GM19025 (cell line): ENCODE data around the gene POTEG.
"Not testable (repeated sequence)": the region's sequence is repeated elsewhere in the genome, so short reads cannot be mapped to it uniquely, and the experiment has no call there.

Source experiments
- ATAC-seq: cut with Tn5 transposase; IDR thresholded peaks from one replicate; pipeline ENCODE4 v1.9.1; 2021; ENCODE audit warnings: mild to moderate bottlenecking, low read depth, moderate library complexity; ENCODE audit not compliant: unreplicated experiment

The POTEG gene

DNA sequence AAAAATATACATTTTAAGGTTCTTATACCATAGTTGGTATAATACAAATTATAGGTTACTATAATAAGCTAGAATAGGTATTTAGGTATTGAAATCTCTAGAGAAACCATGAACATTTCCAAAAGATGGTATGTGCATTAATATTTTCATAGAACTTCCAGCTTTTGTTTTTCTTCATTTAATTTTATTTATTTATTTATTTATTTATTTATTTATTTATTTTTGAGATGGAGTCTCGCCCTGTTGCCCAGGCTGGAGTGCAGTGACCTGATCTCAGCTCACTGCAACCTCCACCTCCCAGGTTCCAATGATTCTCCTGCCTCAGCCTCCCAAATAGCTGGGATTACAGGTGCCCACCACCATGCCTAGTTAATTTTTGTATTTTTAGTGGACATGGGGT lies 54.0 kb downstream of the POTEG start:
- ATAC-seq = not testable (repeated sequence)

DNA sequence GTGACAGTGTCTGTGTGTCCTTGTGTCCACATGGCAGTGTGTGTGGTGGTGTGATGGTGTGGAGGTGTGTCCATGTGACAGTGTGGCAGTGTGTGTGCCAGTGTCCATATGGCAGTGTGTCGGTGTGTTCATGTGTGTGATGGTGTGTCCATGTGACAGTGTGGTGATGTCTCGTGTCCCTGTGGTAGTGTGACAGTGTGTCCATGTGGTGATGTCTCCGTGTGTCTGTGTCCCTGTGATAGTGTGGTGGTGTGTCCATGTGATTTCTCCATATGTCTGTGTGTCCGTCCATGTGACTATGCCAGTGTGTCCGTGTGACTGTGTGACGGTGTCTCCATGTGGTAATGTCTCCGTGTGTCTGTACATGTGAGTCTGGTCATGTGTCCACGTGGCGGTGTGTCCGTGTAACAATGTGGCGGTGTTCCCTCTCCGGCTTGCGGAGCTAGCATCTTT lies 59.7 kb downstream of the POTEG start:
- ATAC-seq = not testable (repeated sequence)

DNA sequence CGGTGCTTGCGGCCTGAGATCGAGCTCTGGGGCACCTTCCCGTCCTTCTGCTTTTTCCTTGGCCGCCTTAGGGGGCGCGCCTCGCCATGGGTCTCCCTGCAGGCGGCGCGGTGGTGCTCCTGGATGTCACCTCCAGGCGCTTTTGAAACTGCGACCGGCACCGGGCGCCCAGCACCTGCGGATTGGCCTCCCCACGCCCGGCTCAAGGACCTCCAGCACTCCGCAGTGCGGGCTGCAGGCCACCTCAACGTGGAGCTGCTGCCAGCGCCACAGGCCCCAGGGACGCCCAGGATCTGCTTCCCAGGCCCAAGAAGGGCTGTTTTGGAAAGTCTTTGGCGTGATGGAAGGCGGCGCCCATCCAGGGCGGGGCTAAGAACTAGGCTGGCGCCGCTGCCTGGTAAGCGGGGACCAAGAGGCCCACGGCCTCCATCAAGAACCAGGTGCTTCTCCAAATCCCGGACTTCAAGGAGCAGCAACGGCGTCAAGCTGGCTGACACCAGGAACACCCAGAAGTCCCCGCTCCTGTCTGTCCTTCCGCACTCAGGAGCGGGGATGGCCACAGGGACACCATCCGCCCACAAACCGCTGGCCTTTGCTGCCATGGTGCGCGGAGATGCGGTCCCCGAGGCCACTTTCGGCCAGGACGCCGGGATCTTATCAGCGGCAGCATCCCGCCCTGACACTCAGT lies 61.2 kb downstream of the POTEG start:
- ATAC-seq = not testable (repeated sequence)

DNA sequence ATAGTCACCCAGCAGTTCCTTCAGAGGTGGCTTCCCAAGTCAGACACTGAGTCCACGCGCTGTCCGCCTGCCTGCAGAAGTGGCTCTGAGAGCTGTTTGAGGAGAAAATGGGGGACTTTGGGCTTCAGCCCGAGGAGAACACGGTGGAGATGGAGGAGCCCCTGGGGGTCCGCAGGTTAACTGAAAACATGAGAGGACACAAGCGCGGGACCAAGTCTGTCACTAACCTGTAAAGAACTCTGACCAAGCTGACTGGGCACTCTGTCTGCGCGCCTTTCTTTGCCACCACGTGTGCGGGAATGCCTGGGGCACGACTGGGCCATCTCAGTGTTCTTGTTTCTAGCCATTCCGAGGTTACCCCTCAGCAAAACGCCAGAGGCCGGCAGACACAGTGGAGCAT lies 62.4 kb downstream of the POTEG start:
- ATAC-seq = not testable (repeated sequence)

DNA sequence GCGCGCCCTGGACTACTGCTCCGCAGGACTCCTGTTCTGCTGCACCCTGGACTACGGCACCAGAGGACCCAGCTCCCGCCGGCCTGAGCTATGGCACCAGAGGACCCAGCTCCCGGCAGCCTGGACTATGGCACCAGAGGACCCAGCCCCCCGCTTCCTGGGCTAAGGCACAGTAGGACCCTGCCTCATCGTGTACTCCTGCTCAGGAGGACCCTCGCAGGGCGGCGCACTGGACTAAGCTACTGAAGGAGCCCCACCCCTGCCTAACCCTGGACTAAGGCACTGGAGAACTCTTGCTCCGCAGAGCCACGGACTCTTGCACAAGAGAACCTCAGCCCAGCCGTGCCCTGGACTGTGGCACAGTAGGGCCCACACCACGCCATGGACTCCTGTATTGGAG lies 71.3 kb downstream of the POTEG start:
- ATAC-seq = not testable (repeated sequence)

DNA sequence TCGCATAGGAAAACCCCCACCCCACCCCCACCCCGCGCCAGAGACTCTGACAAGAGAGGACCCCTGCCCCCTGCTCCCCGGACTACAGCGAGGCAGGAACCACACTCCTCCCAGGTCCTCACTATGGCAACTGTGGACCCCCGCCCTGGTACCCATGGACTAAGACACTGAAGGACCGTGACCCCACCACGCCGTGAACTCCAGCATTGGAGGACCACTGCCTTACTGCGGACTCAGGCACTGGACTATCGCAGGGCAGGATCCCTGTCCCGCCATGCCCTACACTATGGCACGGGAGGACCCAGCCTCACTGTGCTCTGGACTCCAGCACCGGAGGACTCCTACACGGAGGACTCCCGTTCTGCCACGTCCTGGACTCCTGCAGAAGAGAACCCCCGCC lies 71.8 kb downstream of the POTEG start:
- ATAC-seq = not testable (repeated sequence)

DNA sequence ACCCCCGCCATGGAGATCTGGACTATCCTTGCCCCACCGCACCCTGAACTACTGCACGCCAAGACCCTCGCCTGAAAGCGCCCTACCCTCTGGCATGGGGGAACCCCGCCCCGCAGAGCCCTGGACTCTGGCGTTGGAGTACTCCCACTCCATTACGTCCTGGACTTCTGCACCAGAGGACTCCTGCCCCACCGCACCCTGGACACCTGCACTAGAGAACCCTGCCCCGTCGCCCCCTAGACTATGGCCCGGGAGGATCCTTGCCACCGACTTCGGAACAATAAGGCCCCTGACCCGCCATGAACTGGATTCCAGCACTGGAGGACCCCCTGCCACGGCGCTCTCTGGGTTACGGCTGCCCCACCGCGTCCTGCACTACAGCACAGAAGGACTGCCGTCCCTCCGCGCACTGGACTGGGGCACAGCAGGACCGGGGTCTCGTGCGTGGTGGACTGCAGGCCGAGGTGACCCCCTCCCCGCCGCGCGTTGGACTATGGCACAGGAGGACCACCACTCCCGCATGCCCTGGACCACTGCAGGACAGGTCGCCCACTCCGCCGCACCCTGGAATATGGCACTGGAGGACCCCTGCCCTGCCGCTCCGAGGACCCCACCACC lies 72.4 kb downstream of the POTEG start:
- not testable (repeated sequence) for ATAC-seq

DNA sequence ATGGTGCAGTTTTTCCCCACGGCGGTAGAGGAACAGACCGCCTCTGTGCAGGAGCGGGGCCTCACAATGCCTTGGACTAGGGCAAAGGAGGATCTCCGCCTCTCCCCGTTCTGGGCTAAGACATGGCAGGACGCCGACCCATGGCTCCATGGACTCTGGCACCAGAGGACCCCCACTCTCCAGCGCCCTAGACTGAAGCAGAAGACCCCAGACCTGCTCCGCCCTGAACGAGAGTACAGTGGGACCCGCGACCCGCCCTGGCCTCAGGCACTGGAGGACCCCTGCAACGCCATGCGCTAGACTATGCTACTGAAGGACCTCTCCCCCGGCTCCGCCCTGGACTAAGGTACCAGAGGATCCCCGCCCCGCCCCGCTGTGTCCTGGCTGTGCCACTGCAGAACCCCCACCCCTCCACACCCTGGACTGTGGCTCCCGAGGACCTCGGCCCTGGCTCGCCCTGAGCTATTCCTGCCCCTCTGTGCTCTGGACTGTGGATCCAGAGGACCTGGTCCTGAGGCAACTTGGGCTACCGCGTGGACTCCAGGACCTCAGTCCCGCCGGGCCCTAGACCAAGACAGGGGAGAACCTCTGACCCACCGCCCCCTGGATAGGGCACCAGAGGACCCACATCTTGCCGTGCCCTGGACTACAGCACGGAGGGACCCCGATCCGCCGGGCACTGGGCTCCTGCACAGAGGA lies 73.1 kb downstream of the POTEG start:
- not testable (repeated sequence) for ATAC-seq
